ENCODE results near the gene NBPF4. TPM values are rescaled to one million over a fixed set of nuclear protein-coding genes. Genes with fewer than 3 reads are reported as not detected.
"Not testable (repeated sequence)": the region's sequence is repeated elsewhere in the genome, so short reads cannot be mapped to it uniquely, and the experiment has no call there.

NBPF4 gene
- not detected for total RNA-seq
- not detected for polyA plus RNA-seq
- long read RNA-seq, donor 1: 0 reads
- long read RNA-seq, donor 2: 0 reads
- long read RNA-seq, donor 3: 0 reads
- long read RNA-seq, donor 4: 0 reads
- long read RNA-seq, donor 5: 0 reads
- long read RNA-seq, donor 6: 0 reads
- long read RNA-seq, donor 7: 0 reads
- long read RNA-seq, donor 8: 0 reads
- long read RNA-seq, donor 9: 0 reads
- long read RNA-seq, donor 10: 0 reads

- H3K4me1 ChIP-seq; DNase-seq; H3K27me3 ChIP-seq; H3K9me3 ChIP-seq; H3K27ac ChIP-seq; H3K4me3 ChIP-seq; intact Hi-C loops (cut with DNase I; ENCODE audit: low total_unique reads); H3K36me3 ChIP-seq: not testable (repeated sequence)
- no CpG with 5 or more reads among the region's 3 CpGs for WGBS, 5 donors
Measured at GRCh38 chr1:108243976-108244375, at the start of gene NBPF4. TSS of gene NBPF4 (minus strand) at chr1:108244076. CDS start at chr1:108243761, 315 bp downstream.

- WGBS, 5 donors: no CpG with 5 or more reads among the region's 6 CpGs
- DNase-seq; H3K4me3 ChIP-seq; H3K27ac ChIP-seq; intact Hi-C loops (cut with DNase I; ENCODE audit: low total_unique reads); H3K27me3 ChIP-seq; H3K36me3 ChIP-seq; H3K4me1 ChIP-seq; H3K9me3 ChIP-seq: not testable (repeated sequence)
Measured at GRCh38 chr1:108282528-108283257, 38.8 kb upstream of the NBPF4 start.

- H3K27me3 ChIP-seq; intact Hi-C loops (cut with DNase I; ENCODE audit: low total_unique reads); H3K27ac ChIP-seq; H3K36me3 ChIP-seq; H3K9me3 ChIP-seq; DNase-seq; H3K4me1 ChIP-seq; H3K4me3 ChIP-seq: not testable (repeated sequence)
- WGBS, 5 donors: no CpG with 5 or more reads among the region's 61 CpGs
Measured at GRCh38 chr1:108272485-108273327, 28.8 kb upstream of the NBPF4 start.

GRCh38 chr1:108267097-108267496 lies 23.2 kb upstream of the NBPF4 start:
- H3K27ac ChIP-seq; DNase-seq; H3K27me3 ChIP-seq; H3K4me3 ChIP-seq; H3K9me3 ChIP-seq; H3K36me3 ChIP-seq; intact Hi-C loops (cut with DNase I; ENCODE audit: low total_unique reads); H3K4me1 ChIP-seq: not testable (repeated sequence)
- 0 to 45% (median 17%) methylated on average over 1 of the region's 1 CpG for WGBS, 5 donors

- H3K4me3 ChIP-seq; DNase-seq; H3K9me3 ChIP-seq; intact Hi-C loops (cut with DNase I; ENCODE audit: low total_unique reads); H3K27me3 ChIP-seq; H3K4me1 ChIP-seq; H3K36me3 ChIP-seq; H3K27ac ChIP-seq: not testable (repeated sequence)
- no CpG with 5 or more reads among the region's 11 CpGs for WGBS, 5 donors
Measured at GRCh38 chr1:108261967-108262366, 18.1 kb upstream of the NBPF4 start.

GRCh38 chr1:108261519-108261918 lies 17.6 kb upstream of the NBPF4 start:
- H3K36me3 ChIP-seq; H3K4me3 ChIP-seq; H3K27me3 ChIP-seq; H3K27ac ChIP-seq; H3K4me1 ChIP-seq; intact Hi-C loops (cut with DNase I; ENCODE audit: low total_unique reads); H3K9me3 ChIP-seq; DNase-seq: not testable (repeated sequence)
- whole genome bisulfite sequencing, 5 donors: no CpG with 5 or more reads among the region's 10 CpGs

GRCh38 chr1:108260578-108261259 lies 16.8 kb upstream of the NBPF4 start:
- no CpG with 5 or more reads among the region's 4 CpGs for WGBS, 5 donors
- intact Hi-C loops (cut with DNase I; ENCODE audit: low total_unique reads); H3K4me3 ChIP-seq; H3K36me3 ChIP-seq; H3K27ac ChIP-seq; H3K4me1 ChIP-seq; H3K27me3 ChIP-seq; H3K9me3 ChIP-seq; DNase-seq: not testable (repeated sequence)

GRCh38 chr1:108255426-108255825 lies 11.6 kb upstream of the NBPF4 start:
- H3K4me1 ChIP-seq; H3K27me3 ChIP-seq; H3K9me3 ChIP-seq; H3K27ac ChIP-seq; intact Hi-C loops (cut with DNase I; ENCODE audit: low total_unique reads); H3K36me3 ChIP-seq; DNase-seq; H3K4me3 ChIP-seq: not testable (repeated sequence)

- WGBS, 5 donors: no CpG with 5 or more reads among the region's 2 CpGs
- intact Hi-C loops (cut with DNase I; ENCODE audit: low total_unique reads); H3K36me3 ChIP-seq; H3K27me3 ChIP-seq; H3K9me3 ChIP-seq; H3K4me3 ChIP-seq; H3K4me1 ChIP-seq; H3K27ac ChIP-seq; DNase-seq: not testable (repeated sequence)
Measured at GRCh38 chr1:108239426-108239825, 4.5 kb downstream of the NBPF4 start.

- DNase-seq; intact Hi-C loops (cut with DNase I; ENCODE audit: low total_unique reads); H3K36me3 ChIP-seq; H3K4me3 ChIP-seq; H3K27me3 ChIP-seq; H3K27ac ChIP-seq; H3K9me3 ChIP-seq; H3K4me1 ChIP-seq: not testable (repeated sequence)
- WGBS, 5 donors: no CpG with 5 or more reads among the region's 2 CpGs
Measured at GRCh38 chr1:108235308-108235707, 8.6 kb downstream of the NBPF4 start.

GRCh38 chr1:108232183-108232582 lies 11.7 kb downstream of the NBPF4 start:
- intact Hi-C loops (cut with DNase I; ENCODE audit: low total_unique reads): not testable (repeated sequence)

More at GRCh38 chr1:108232183-108232582, 11.7 kb downstream of the NBPF4 start:
- not testable (repeated sequence) for H3K27me3 ChIP-seq, H3K27ac ChIP-seq, H3K36me3 ChIP-seq, H3K9me3 ChIP-seq, H3K4me3 ChIP-seq, DNase-seq, H3K4me1 ChIP-seq
- WGBS, 5 donors: no CpG with 5 or more reads among the region's 3 CpGs

Measured in stomach (tissue), 19 donors.